K562 (cell line): ENCODE results near the gene PRKRIP1. TPM values are rescaled to one million over a fixed set of nuclear protein-coding genes. Genes with fewer than 3 reads are reported as not detected.

Experiments used
- CBFB ChIP-seq: sonication (generic); formaldehyde crosslinking; IDR thresholded peaks from 2 replicates; pipeline ENCODE4 v1.4.0; 2020; ENCODE audit warnings: mild to moderate bottlenecking, missing genetic modification reagents
- MTA2 ChIP-seq: fragments of 450-650 bp; IDR thresholded peaks from 2 replicates; pipeline ENCODE4 v1.6.1; 2016; ENCODE audit warnings: low read depth
- SOX6 ChIP-seq: fragments of 450-650 bp; IDR thresholded peaks from 2 replicates; pipeline ENCODE4 v1.6.1; 2014; ENCODE audit warnings: mild to moderate bottlenecking
- ZNF551 ChIP-seq: fragments of 250-450 bp; sonication (Bioruptor Pico); IDR thresholded peaks from 2 replicates; pipeline ENCODE4 v1.5.0; 2021; ENCODE audit warnings: mild to moderate bottlenecking, moderate library complexity
- polyA plus RNA-seq, 8 experiments: library from polyadenylated mRNA; depleted of rRNA in 4 of 8; stranded (reverse) in 5 of 8; unstranded in 3 of 8; fragments of >200 nt; fragmentation: Nextera tagmentation in 2 of 8; fragmentation: Illumina TruSeq in 1 of 8; extraction: Ambion mirVana in 2 of 8; extraction: Trizol in 1 of 8; gene quantifications; 2 replicates each; pipeline versions ENCODE4 v1.2.1 to v1.2.3, GENCODE V29; 2011 to 2014; ENCODE audit warnings: inconsistent platforms in 1 of 8, missing spikeins in 1 of 8
- total RNA-seq, 7 experiments: library from RNA; depleted of rRNA in 6 of 7; stranded (reverse); fragments of >200 nt in 6 of 7; fragmentation: Illumina TruSeq in 2 of 7; extraction: Trizol in 2 of 7; gene quantifications; 2 replicates each; pipeline versions ENCODE4 v1.2.1 to v1.2.3, GENCODE V29; 2011 to 2021; ENCODE audit warnings: low replicate concordance in 1 of 7
- TF ChIP-seq, protein P1 (sequence below), 3 experiments: fragments of 200-800 bp in 1 of 3; sonication (Bioruptor generic) in 1 of 3; sonication (generic) in 1 of 3; formaldehyde crosslinking in 1 of 3; IDR thresholded peaks; 2 replicates each; pipeline versions ENCODE4 v1.6.1 to v1.8.0; 2016 to 2022; ENCODE audit warnings: mild to moderate bottlenecking in 2 of 3, missing compliant biosample characterization in 2 of 3, missing genetic modification characterization in 2 of 3, missing genetic modification reagents in 1 of 3
- TF ChIP-seq, protein P2 (sequence below): sonication (generic); formaldehyde crosslinking; IDR thresholded peaks from 2 replicates; pipeline ENCODE4 v1.9.0; 2022; ENCODE audit warnings: mild to moderate bottlenecking, missing genetic modification reagents
- TF ChIP-seq, protein P3 (sequence below): fragments of 250-450 bp; sonication (Bioruptor Pico); IDR thresholded peaks from 2 replicates; pipeline ENCODE4 v1.5.0; 2021; ENCODE audit warnings: mild to moderate bottlenecking, borderline replicate concordance
- TF ChIP-seq, protein P4 (sequence below): fragments of 250-450 bp; sonication (Bioruptor Pico); IDR thresholded peaks from 2 replicates; pipeline ENCODE4 v1.4.0; 2020; ENCODE audit warnings: mild to moderate bottlenecking, moderate library complexity

Gene PRKRIP1
- total and polyA plus RNA-seq, 9 of the 15 experiments (the other 6 are each of a cell fraction or from before 2014, with no cell fraction given): 14.9 to 52.1 (median 19.8) TPM

DNA sequence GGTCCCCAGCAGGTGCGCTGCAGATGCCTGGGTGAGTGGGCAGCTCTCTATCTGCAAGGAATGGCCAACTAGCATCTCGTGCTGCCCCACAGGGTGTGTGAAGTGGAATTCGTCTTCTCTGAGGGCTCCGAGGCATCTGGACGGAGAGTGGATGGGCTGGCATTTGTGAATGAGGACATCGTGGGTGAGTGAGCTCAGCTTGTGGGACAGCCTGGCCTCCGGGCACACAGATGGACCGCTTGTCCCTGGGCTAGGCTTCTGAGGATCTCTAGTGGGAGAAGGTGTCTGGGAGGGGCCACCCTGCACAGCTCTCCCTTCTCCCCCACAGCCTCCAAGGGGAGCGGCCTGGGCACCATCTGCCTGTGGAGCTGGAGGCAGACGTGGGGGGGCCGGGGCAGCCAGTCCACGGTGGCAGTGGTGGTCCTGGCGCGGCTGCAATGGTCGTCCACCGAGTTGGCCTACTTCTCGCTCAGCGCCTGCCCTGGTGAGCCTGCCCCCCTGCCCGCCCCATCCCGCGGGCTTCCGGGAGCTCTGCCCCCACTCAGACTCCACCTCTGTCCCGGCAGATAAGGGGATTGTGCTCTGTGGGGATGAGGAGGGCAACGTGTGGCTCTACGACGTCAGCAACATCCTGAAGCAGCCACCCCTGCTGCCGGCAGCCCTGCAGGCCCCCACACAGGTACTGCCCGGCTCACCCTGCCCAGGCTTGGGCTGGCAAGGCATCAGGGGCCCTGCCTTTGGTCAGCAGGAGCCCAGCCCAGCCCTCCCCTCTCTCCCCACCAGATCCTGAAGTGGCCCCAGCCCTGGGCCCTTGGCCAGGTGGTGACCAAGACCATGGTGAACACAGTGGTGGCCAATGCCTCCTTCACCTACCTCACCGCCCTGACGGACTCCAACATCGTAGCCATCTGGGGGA is 76.2 kb downstream of the PRKRIP1 start (continued):
- TF ChIP-seq, protein P1, sequence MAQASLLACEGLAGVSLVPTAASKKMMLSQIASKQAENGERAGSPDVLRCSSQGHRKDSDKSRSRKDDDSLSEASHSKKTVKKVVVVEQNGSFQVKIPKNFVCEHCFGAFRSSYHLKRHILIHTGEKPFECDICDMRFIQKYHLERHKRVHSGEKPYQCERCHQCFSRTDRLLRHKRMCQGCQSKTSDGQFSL (CRISPR knock-in tag; IDR thresholded peaks at IDR 0.05): no peak
- TF ChIP-seq, protein P1 (tag; IDR thresholded peaks at IDR 0.05): no peak
- TF ChIP-seq, protein P2, sequence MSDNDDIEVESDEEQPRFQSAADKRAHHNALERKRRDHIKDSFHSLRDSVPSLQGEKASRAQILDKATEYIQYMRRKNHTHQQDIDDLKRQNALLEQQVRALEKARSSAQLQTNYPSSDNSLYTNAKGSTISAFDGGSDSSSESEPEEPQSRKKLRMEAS (CRISPR knock-in tag): no peak
- TF ChIP-seq ZNF551 (CRISPR knock-in tag) (no peak), MTA2 (no peak), SOX6 (no peak), CBFB (CRISPR knock-in tag) (no peak)
- TF ChIP-seq, protein P3, sequence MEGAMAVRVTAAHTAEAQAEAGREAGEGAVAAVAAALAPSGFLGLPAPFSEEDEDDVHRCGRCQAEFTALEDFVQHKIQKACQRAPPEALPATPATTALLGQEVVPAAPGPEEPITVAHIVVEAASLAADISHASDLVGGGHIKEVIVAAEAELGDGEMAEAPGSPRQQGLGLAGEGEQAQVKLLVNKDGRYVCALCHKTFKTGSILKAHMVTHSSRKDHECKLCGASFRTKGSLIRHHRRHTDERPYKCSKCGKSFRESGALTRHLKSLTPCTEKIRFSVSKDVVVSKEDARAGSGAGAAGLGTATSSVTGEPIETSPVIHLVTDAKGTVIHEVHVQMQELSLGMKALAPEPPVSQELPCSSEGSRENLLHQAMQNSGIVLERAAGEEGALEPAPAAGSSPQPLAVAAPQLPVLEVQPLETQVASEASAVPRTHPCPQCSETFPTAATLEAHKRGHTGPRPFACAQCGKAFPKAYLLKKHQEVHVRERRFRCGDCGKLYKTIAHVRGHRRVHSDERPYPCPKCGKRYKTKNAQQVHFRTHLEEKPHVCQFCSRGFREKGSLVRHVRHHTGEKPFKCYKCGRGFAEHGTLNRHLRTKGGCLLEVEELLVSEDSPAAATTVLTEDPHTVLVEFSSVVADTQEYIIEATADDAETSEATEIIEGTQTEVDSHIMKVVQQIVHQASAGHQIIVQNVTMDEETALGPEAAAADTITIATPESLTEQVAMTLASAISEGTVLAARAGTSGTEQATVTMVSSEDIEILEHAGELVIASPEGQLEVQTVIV (CRISPR knock-in tag): no peak
- TF ChIP-seq, protein P4, sequence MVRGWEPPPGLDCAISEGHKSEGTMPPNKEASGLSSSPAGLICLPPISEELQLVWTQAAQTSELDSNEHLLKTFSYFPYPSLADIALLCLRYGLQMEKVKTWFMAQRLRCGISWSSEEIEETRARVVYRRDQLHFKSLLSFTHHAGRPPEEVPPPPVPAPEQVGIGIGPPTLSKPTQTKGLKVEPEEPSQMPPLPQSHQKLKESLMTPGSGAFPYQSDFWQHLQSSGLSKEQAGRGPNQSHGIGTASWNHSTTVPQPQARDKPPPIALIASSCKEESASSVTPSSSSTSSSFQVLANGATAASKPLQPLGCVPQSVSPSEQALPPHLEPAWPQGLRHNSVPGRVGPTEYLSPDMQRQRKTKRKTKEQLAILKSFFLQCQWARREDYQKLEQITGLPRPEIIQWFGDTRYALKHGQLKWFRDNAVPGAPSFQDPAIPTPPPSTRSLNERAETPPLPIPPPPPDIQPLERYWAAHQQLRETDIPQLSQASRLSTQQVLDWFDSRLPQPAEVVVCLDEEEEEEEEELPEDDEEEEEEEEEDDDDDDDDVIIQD (CRISPR knock-in tag): no peak
